Mucosa of gallbladder (tissue), 1 donor: Measurements from ENCODE around the gene OR10S1. TPM values are rescaled to one million over a fixed set of nuclear protein-coding genes. Genes with fewer than 3 reads are reported as not detected.
"Not testable (repeated sequence)": the region's sequence is repeated elsewhere in the genome, so short reads cannot be mapped to it uniquely, and the experiment has no call there.

Experiments used
- DNase-seq: peaks from one replicate; pipeline ENCODE4 v3.0.0-alpha.2; 2020; ENCODE audit warnings: low spot score
- total RNA-seq: library from RNA; stranded (reverse); gene quantifications from one replicate; pipeline ENCODE4 v1.2.1, GENCODE V29; 2021
- donor health status: DM: no; HTN: no; CAD: no.

Gene OR10S1
- not detected for total RNA-seq

GRCh38 chr11:123977731-123978347 is at the start of gene OR10S1:
OR10S1 (minus strand) TSS chr11:123977781; CDS start chr11:123977664, 117 bp downstream.
- no peak for DNase-seq

GRCh38 chr11:124026498-124026897 is 48.9 kb upstream of the OR10S1 start, which contains the start of gene OR10G8:
OR10G8 (plus strand) TSS chr11:124026798; CDS start chr11:124029623, 2,825 bp downstream.
- DNase-seq = no peak

- not testable (repeated sequence) for DNase-seq
Measured at GRCh38 chr11:124015837-124016236, 38.3 kb upstream of the OR10S1 start.

- no peak for DNase-seq
Measured at GRCh38 chr11:124012697-124013096, 35.1 kb upstream of the OR10S1 start, which contains the start of gene OR10G4. OR10G4 (plus strand) TSS chr11:124012997; CDS start chr11:124015575, 2,578 bp downstream.

GRCh38 chr11:123995119-123995518 is 17.5 kb upstream of the OR10S1 start, which contains the start of gene OR10G6:
OR10G6 (minus strand) TSS chr11:123995161; CDS start chr11:123995161, 0 bp downstream.
- DNase-seq = no peak

GRCh38 chr11:123979311-123979710 is 1.7 kb upstream of the OR10S1 start:
- no peak for DNase-seq

- no peak for DNase-seq
Measured at GRCh38 chr11:123976770-123977560, 616 bp downstream of the OR10S1 start.

- DNase-seq = no peak
Measured at GRCh38 chr11:123973816-123974215, 3.8 kb downstream of the OR10S1 start.

GRCh38 chr11:123956752-123957151 is 20.8 kb downstream of the OR10S1 start:
- no peak for DNase-seq

GRCh38 chr11:123945132-123945531 is 32.4 kb downstream of the OR10S1 start:
- DNase-seq = no peak

GRCh38 chr11:123943738-123944137 is 33.8 kb downstream of the OR10S1 start, which contains the start of gene OR6T1:
OR6T1 (minus strand) TSS chr11:123943838; CDS start chr11:123943838, 0 bp downstream.
- no peak for DNase-seq

- no peak for DNase-seq
Measured at GRCh38 chr11:123942413-123942812, 35.2 kb downstream of the OR10S1 start.

- no peak for DNase-seq
Measured at GRCh38 chr11:123939317-123939716, 38.3 kb downstream of the OR10S1 start, which contains the start of gene OR4D5. OR4D5 (plus strand) TSS chr11:123939617; CDS start chr11:123939617, 0 bp downstream.

Other genes with a start within 250 kb of the OR10S1 start
- gene ZNF202, start 236.1 kb downstream of the OR10S1 start, total RNA-seq = 8.6 TPM
- not detected for gene OR6X1, start 223.3 kb downstream of the OR10S1 start, total RNA-seq
- gene OR6M1, start 171.4 kb downstream of the OR10S1 start, total RNA-seq = not detected
- gene TMEM225, start 92.1 kb downstream of the OR10S1 start, total RNA-seq = not detected
- gene OR8D4, start 75.6 kb downstream of the OR10S1 start, total RNA-seq = not detected
- gene OR4D5, start 38.2 kb downstream of the OR10S1 start, total RNA-seq = not detected
- gene OR6T1, start 33.9 kb downstream of the OR10S1 start, total RNA-seq = not detected
- not detected for gene OR10G6, start 17.4 kb upstream of the OR10S1 start, total RNA-seq
- not detected for gene OR10G4, start 35.2 kb upstream of the OR10S1 start, total RNA-seq
- gene OR10G9, start 45.2 kb upstream of the OR10S1 start, total RNA-seq = not detected
- gene OR10G8, start 49.0 kb upstream of the OR10S1 start, total RNA-seq = not detected
- not detected for gene OR10G7, start 63.5 kb upstream of the OR10S1 start, total RNA-seq
- 60.2 TPM for gene VWA5A, start 137.7 kb upstream of the OR10S1 start, total RNA-seq
- not detected for gene OR10D3, start 205.6 kb upstream of the OR10S1 start, total RNA-seq